ENCODE measurements around the gene ADIG.

Gene ADIG

GRCh38 chr20:38581013-38581412 lies at the start of gene ADIG:
TSS of gene ADIG (plus strand) at chr20:38581197. CDS start at chr20:38581251, 54 bp downstream.
- no peak for DNase-seq (ENCODE audit: low read depth in 2 of 3, low spot score in 1 of 3)

DNA sequence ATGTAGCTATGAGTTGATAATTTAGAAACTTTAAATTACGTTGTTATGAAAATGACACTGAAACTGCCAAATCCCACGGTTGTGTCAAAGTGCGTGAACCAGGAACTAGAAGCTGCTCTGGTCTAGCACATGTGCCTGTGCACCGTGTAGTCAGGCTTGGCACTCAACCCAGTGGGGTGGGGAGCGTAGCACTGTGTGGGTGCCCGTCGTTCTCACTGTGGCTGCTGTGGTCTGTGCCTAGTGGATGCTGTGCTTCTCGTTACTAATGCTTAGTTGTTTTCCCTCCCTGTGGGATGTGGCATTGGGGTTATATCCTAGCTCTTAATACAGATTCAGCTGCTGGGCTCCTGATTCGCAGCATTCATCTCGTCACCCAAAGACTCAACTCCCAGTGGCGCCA lies 46.2 kb upstream of the ADIG start:
- peak in 1 of 3 donors; percentile 7 for DNase-seq (ENCODE audit: low read depth in 2 of 3, low spot score in 1 of 3)

DNA sequence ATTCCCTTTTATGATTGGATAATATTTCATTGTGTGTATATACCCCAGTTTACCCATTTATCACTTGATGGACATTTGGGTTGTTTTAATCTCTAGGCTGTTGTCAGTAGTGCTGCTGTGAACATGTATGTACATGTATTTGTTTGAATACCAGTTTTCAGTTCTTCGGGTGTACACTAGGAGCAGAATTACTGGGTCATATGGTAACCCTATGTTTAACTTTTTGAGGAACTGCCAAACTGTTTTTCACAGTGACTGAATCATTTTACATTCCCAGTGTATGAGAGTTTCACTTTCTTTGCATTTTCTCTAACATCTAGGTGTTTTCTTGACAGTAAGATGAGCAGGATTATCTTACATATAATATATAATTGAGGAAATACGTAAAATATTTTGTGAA lies 44.7 kb upstream of the ADIG start:
- DNase-seq (ENCODE audit: low read depth in 2 of 3, low spot score in 1 of 3) = no peak

DNA sequence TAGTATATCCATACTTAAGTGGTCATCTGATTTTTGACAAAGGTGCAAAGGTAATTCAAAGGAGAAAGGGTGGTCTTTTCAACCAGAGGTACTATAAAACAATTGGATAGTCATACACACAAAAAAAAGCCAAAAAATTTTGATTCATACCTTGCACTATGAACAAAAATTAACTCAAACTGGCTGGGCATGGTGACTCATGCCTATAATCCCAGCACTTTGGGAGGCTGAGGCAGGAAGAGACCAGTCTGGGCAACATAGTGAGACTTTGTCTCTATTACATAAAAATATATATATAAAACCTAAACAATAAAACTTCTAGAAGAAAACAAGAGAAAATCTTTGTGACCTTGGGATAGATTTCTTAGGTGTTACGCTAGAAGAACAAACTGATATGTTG lies 43.8 kb upstream of the ADIG start:
- DNase-seq (ENCODE audit: low read depth in 2 of 3, low spot score in 1 of 3) = no peak

- no peak for DNase-seq (ENCODE audit: low read depth in 2 of 3, low spot score in 1 of 3)
Observed at GRCh38 chr20:38538789-38539188, 42.2 kb upstream of the ADIG start.

- DNase-seq (ENCODE audit: low read depth in 2 of 3, low spot score in 1 of 3) = no peak
Observed at GRCh38 chr20:38543014-38543906, 37.7 kb upstream of the ADIG start.

GRCh38 chr20:38545771-38546170 lies 35.2 kb upstream of the ADIG start:
- no peak for DNase-seq (ENCODE audit: low read depth in 2 of 3, low spot score in 1 of 3)

DNA sequence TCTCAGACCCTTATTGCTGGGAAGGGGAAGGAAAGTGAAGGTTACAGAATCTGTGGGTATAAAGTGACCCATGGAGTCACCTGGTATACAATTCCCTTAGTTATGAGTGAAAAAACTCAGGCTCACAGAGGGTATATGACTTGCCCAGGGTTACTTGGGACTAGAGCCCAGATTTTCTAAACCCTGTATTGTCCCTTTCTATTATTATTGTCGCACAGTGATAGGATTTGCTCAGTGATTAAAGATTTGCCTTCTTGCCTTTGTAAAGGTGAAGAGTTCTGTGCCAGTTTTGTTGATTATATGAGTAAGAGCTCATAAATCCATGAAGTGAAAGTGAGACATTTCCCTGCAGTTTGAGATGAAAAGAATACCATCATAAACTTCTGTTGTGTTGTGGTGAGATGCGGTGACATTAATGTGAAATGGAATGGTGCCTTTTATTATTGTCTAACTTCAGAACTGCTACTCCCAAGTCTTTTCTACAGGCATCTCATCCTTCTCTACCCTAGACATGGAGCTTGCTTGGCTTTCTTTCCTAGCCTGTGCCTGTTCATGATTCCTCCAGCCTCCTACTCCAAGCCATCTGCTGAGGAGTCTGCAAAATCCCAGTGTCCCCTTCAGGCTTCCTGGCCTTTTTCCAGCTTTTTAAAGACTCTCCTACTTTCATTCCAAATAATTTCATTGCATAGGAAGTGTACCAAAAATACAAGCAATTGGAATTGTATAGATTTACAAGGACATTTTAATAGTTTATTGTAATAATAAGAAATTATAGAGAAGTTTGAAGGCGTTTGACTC lies 33.5 kb upstream of the ADIG start:
- no peak for DNase-seq (ENCODE audit: low read depth in 2 of 3, low spot score in 1 of 3)

- no peak for DNase-seq (ENCODE audit: low read depth in 2 of 3, low spot score in 1 of 3)
Observed at GRCh38 chr20:38548356-38549083, 32.5 kb upstream of the ADIG start.

DNA sequence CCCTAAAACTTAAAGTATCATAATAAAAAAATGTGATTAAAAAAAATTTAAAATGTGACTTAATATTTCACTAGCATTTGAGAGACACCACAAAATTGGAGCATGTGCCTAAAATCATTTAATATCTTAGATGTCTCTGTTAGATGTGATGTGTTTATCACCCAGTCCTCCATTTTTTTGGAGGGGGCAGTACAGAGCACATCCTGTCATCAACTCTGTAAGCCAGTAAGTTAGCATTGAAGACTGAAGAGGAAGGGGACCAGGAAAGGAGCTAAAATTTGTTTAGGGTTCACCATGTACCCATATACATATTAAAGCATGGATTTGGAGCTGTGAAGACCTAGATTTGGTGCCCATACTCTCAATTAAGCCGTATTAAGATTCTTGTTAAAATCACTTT lies 30.7 kb upstream of the ADIG start:
- no peak for DNase-seq (ENCODE audit: low read depth in 2 of 3, low spot score in 1 of 3)

GRCh38 chr20:38551056-38551626 lies 29.9 kb upstream of the ADIG start:
- DNase-seq (ENCODE audit: low read depth in 2 of 3, low spot score in 1 of 3) = no peak

GRCh38 chr20:38554986-38555385 lies 26.0 kb upstream of the ADIG start:
- DNase-seq (ENCODE audit: low read depth in 2 of 3, low spot score in 1 of 3) = no peak

DNA sequence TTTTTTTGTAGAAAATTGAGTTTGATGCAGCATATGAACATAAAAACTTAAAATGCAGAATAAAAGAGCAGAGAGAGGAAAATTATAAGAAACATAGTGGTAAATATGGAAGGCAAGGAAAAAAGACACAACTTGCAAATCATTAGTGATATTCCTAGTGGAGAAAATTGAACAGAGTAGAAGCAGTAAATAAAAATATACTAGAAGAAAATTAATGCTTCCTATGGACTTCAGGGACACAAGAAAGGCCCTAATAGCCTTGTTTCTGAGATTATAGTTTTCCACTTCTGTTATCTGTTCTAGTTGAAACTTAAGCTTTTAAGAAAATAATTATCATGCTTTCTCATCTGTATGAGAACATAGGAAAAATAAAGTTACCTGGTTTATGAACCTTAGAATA lies 25.6 kb upstream of the ADIG start:
- no peak for DNase-seq (ENCODE audit: low read depth in 2 of 3, low spot score in 1 of 3)

DNA sequence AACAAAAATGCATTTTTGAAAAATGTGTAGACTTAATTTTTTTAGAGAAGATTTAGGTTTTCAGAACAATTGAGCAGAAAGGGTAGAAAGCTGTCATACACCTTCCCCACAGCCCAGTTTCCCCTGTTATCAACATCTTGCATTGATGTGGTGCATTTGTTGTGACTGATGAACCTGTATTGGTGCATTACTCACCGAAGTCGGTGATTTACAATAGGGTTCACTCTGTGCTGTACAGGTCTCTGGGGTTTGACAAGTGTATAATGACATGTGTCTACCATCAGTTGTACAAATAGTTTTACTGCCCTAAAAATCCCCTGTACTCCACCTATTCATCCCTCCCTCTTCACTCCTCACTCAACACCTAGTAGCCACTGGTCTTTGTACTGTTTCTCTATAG lies 23.8 kb upstream of the ADIG start:
- DNase-seq (ENCODE audit: low read depth in 2 of 3, low spot score in 1 of 3) = no peak

DNA sequence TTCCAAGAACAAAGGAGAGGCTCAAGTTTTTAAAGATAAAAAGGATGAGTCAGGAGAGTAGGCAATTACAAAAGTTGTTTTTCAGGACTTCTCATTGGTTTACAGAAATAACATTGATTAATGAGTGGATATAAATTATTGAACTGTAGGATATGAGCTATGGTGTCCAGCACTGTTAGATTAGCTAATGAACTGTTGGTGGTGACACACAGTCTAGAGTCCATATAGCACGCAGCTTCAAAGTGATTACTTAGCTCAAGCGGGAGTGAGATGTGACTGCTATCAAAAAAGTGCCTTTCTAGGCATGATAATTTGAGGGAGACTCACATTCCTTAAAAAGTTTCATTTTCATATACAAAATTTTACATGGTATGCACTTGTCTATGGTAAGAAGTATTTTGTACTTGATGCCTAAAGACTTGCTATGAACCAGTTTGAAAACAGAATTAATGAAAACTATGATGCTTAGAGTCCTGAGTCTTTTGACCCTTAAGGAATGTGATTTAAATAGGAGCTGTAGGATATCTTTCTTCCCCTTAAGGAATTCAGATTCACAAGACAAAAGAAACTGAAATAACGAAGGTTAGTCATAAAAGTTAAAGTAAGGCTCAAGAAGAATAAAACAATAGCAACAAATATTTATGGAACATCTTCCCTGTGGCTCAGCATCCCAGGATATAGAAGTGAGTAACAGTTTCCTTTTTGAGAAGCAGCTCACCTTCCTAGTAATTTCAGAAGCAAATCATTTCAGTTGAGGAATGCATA lies 22.2 kb upstream of the ADIG start:
- DNase-seq (ENCODE audit: low read depth in 2 of 3, low spot score in 1 of 3) = no peak

DNA sequence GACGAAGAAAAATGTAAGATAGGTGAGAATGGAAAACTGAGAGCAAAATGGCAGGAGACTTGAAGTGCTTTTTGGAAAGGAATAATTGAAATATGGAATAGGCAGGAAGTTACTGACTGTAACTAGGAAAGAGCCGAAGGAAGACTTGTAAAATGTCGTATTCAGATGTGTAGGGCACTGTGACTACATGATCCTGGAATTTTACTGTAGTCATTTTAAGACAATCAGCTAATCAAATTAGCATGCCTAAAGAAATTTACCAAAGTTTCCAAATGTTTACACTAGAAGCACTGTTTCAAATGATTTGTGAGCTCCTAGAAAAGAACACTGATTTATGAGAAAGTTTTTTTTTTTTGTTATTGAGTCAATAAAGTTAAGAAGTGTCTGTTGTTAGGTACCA lies 21.2 kb upstream of the ADIG start:
- no peak for DNase-seq (ENCODE audit: low read depth in 2 of 3, low spot score in 1 of 3)

GRCh38 chr20:38563802-38564431 lies 17.1 kb upstream of the ADIG start:
- DNase-seq (ENCODE audit: low read depth in 2 of 3, low spot score in 1 of 3) = no peak

DNA sequence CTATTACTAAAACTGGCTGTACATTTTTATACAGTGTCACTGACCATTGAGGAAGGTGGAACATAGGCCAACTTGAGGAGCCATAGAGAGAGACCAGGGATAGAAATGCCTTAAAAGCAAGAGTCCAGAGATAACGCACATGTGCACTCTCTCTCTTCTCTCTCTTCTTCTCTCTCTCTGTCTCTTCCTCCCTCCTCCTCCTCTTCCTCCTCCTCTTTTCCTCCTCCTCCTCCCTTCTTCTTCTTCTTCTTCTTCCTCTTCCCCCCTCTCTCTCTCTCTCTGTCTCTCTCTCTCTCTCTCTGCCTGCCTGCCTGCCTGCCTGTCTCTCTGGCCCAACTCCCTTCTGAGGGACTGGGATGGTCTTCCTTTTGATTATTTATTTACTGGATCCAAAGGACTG lies 16.3 kb upstream of the ADIG start:
- no peak for DNase-seq (ENCODE audit: low read depth in 2 of 3, low spot score in 1 of 3)

DNA sequence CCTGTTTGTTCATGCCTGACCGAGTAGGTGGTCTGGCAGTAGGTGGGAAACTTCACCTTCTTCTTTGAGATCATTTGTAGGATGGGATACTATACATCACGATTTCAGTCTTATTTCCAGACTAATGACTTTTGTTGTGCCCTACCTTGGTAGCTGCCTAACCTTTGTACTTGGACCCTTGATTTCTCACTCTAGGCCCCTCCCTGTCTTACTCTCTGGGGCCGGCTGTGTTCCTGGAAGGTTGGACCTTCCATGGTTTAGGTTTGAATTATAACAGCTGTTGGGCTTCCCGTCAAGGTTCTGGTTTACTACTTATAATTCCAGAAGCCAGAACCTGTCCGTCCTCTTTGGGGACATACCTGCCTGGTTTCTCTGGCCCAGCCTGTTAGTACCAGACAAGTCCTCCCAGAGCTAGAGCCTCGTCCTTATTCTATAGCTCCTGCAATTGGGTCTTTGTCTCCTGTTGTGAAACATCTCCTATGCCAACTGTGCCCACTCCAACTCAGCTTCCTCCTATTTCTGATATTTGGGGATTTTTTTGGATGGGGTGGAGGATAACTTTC lies 14.9 kb upstream of the ADIG start:
- DNase-seq (ENCODE audit: low read depth in 2 of 3, low spot score in 1 of 3) = no peak

Data from stimulated activated CD4-positive, alpha-beta T cell treated with anti-CD3 and anti-CD28 coated beads, Interleukin-12 subunit alpha, Interleukin-12 subunit beta, amount 100 ng/mL, for 48 hours (primary cell).